NCI-H1105 treated with DMSO at 0.1 percent for 48 hours (cell line): ENCODE results near the gene TUBB2A.
"Not testable (repeated sequence)": the region's sequence is repeated elsewhere in the genome, so short reads cannot be mapped to it uniquely, and the experiment has no call there.

Source experiments
- DNase-seq: peaks from one replicate; lab custom pipeline; 2025; lab: John Stamatoyannopoulos, UW

Gene TUBB2A

DNA sequence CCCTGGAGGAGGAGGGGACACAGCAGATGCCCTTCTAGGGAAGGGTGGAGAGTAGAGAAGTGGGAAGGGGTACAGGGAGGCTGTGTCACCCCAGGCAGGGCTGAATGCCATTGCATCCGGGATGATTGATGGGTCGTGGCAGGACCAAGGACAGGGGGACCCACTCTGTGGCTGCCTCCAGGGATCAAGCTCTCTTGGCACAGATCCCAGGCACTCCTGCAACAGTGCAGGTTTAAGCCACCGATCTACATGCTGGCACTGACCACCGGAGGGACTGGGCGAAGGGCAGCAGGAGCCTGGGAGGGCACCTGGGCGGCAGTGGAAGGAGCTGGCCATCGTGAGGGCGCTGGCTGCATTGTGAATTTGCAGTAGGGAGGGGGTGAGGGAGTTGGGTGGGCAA is 22.6 kb upstream of the TUBB2A start:
- DNase-seq = not testable (repeated sequence)

DNA sequence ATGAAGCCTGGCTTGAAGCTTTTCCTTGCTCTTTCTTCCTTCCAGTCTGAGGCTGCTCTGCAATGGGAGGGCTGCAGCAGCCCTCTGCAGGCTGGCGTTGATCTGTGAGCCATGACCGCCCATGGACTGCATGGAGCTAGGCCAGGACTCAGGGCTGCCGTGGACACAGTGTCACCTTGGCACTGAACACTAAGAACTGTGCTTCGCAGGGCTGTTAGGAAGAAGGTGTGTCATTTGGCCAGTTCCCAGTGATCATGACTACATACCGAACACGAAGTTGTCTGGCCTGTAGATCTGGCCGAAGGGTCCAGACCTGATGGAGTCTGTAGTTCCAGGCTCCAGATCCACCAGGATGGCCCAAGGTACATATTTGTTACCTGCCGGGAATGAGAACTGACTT is 21.3 kb upstream of the TUBB2A start:
- not testable (repeated sequence) for DNase-seq

DNA sequence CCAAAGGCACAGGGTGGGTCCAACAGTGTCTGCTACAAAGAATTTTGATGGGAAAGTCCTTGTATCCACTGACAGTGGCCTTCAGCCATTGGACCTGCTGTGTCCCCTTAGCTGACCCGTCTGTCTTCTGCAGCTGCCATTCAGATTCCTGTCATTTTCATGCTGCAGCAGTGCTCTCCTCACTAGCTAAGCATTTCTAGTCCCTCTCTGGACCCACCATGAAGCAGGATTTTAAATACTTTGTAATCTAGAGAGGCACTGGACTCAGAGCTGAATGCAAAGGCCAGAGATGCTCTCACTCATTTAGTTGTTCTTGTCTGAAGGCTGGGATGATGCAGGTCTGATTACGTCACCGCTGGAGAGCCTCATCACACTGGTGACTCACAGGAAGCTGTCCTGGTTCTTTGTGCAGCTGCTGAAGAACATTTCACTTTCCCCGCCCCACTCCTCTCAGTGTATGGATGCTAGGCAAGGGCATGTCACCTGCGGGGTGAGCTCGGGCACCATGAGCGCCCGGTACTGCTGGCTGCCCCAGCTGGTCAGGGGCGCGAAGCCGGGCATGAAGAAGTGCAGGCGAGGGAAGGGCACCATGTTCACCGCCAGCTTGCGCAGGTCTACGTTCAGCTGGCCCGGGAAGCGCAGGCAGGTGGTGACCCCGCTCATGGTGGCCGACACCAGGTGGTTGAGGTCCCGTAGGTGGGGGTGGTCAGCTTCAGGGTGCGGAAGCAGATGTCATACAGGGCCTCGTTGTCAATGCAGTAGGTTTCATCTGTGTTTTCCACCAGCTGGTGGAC is 19.4 kb upstream of the TUBB2A start:
- DNase-seq = no peak

- DNase-seq = no peak
Measured at GRCh38 chr6:3175715-3176402, 18.5 kb upstream of the TUBB2A start.

DNA sequence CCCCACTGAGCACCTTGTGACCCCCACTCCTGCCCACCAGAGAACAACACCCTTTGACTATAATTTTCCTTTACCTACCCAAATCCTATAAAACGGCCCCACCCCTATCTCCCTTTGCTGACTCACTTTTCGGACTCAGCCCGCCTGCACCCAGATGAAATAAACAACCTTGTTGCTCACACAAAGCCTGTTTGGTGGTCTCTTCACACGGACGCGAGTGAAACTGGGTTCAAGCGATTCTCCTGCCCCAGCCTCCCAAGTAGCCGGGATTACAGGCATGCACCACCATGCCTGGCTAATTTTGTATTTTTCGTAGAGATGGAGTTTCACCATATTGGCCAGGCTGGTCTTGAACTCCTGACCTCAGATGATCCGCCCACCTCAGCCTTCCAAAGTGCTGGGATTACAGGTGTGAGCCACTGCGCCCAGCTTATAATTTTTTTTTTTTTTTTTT is 16.3 kb upstream of the TUBB2A start:
- DNase-seq = not testable (repeated sequence)

GRCh38 chr6:3172789-3173188 is 15.4 kb upstream of the TUBB2A start:
- DNase-seq = not testable (repeated sequence)

DNA sequence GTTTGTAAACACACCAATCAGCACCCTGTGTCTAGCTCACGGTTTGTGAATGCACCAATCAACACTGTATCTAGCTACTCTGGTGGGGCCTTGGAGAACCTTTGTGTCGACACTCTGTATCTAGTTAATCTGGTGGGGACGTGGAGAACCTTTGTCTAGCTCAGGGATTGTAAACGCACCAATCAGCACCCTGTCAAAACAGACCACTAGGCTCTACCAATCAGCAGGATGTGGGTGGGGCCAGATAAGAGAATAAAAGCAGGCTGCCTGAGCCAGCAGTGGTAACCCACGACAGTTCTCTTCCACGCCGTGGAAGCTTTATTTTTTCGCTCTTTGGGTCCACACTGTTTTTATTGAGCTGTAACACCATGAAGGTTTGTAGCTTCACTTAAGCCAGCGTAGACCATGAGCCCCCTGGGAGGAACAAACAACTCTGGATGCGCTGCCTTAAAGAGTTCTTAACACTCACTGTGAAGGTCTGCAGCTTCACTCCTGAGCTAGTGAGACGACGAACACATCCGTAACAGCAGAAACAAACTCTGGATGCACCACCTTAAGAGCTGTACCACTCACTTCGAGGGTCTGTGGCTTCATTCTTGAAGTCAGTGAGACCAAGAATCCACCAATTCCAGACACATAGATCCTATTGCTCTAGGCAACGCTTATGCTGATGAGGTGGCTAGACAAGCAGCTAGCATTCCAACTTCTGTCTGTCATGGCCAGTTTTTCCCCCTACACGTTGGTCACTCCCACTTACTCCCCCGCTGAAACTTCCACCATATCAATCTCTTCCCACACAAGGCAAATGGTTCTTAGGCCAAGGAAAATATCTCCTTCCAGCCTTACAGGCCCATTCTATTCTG is 14.2 kb upstream of the TUBB2A start:
- not testable (repeated sequence) for DNase-seq

DNA sequence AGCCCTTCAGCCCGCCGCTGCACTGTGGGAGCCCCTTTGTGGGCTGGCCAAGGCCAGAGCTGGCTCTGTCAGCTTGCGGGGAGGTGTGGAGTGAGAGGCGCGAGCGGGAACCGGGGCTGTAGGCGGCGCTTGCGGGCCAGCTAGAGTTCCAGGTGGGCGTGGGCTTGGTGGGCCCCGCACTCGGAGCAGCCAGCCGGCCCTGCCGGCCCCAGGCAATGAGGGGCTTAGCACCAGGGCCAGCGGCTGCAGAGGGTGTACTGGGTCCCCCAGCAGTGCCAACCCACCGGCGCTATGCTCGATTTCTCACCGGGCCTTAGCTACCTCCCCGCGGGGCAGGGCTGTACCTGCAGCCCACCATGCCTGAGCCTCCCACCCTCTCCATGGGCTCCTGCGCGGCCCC is 13.3 kb upstream of the TUBB2A start:
- not testable (repeated sequence) for DNase-seq

DNA sequence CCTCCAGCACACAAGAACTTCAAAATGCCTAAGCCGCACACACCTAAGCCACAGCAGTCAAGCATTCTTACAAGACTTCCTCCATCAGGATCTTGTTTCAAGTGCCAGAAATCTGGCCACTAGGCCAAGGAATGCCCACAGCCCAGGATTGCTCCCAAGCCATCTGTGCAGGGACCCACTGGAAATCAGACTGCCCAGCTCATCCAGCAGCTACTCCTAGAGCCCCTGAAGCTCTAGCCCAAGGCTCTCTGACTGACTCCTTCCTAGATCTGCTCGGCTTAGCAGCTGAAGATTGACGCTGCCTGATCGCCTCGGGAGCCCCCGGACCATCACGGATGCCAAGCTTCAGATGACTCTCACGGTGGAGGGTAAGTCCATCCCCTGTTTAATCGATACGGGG is 10.7 kb upstream of the TUBB2A start:
- not testable (repeated sequence) for DNase-seq

- DNase-seq = not testable (repeated sequence)
Measured at GRCh38 chr6:3166535-3167225, 9.3 kb upstream of the TUBB2A start.

DNA sequence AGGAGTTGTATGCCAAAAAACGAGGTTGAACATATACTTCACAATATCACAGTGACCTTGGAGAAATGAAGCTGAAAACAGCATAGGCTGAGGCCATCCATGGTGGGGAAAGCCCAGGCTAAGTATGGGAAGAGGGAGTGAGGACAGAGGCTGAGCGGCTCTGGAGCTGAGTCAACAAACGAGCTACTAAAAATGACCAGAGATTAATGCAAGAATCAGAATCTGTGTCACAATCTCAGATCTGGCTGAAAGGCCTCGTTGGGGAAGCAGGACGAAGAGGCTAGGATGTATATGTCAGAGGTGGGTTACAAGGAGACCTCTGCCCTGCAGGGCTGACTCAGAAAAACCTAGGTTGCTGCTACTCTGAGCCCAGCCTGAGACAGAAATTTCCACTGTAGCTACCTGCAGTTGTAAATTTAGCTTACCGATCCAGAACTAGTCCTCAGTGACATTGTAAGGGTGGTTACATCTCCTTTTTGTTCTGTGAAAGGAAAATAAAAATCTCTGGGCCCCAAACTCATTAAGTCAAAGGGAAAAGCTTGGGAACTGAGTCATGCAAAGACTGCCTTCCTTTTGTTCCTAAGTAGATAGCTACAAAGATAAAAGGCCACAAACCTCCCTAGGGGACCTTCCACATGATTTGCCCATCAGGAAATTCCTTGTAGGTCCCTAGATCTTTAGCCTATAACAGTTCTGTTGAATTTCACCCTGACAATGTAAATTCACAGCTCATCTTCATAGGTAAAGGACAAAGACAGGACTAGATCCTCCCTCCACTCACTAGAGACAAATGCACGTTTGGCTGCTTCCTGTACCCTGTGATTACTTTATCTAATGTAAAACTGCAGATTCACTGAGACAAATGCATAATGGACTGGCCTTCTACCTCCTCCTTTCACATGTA is 8.5 kb upstream of the TUBB2A start:
- no peak for DNase-seq

DNA sequence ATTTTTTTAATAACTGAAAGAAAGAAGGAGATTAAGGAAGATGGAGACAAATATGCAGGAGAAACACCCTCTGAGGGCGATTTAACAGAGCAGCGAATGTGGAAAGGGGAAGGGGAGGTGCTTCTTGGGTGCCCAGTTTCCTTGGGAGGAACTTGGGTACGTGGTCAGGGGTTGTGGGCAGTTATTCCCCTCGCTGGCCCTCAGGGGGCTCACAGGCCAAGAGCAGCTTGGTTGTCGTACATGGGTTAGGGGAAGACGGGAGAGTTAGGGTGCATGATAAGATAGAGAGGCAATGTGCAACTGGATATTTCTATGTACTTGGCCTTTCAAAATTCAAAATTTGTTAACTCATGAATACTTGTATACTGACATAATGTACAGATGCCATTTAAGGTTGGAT is 7.0 kb upstream of the TUBB2A start:
- no peak for DNase-seq

- DNase-seq = no peak
Measured at GRCh38 chr6:3163248-3163594, 5.9 kb upstream of the TUBB2A start.

- peak; percentile 86 for DNase-seq
Measured at GRCh38 chr6:3162565-3163247, 5.4 kb upstream of the TUBB2A start.

DNA sequence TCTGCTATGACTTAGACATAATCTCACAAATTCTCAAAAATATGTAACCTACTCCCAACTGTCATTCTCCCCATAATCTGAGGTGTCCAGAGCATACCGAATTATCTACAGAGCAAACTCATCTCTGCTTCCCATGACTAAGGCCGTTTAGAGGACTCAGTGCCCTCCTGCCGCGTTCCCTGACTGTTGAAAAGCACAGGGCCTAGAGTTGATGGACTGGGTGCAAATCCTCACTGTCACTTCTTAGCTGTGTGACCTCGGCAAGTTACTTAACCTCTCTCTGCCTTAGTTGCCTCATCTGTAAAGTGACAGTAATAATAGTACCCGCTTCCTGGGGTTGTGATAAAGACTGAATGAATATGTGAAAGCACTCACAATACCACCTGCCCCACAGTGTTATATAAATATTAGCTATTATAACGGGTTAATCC is 4.7 kb upstream of the TUBB2A start:
- no peak for DNase-seq

- DNase-seq = no peak
Measured at GRCh38 chr6:3159805-3160781, 2.7 kb upstream of the TUBB2A start.

- peak; percentile 66 for DNase-seq
Measured at GRCh38 chr6:3156184-3157130, 887 bp downstream of the TUBB2A start.

- DNase-seq = not testable (repeated sequence)
Measured at GRCh38 chr6:3155416-3155815, 1.9 kb downstream of the TUBB2A start.
